Colonic mucosa (tissue), 4 donors: ENCODE measurements around the gene ZNF865. TPM values are rescaled to one million over a fixed set of nuclear protein-coding genes. Genes with fewer than 3 reads are reported as not detected.

Experiments
- DNase-seq: peaks from one replicate; pipeline ENCODE4 v3.0.0-alpha.2; 2020
- H3K27ac ChIP-seq: fragments of 200-600 bp; one replicate; pipeline ENCODE4 v1.8.0; 2021
- H3K27me3 ChIP-seq: fragments of 200-600 bp; one replicate; pipeline ENCODE4 v1.8.0; 2021
- H3K36me3 ChIP-seq: fragments of 200-600 bp; one replicate; pipeline ENCODE4 v1.8.0; 2021
- H3K4me1 ChIP-seq: fragments of 200-600 bp; one replicate; pipeline ENCODE4 v1.8.0; 2021; ENCODE audit warnings: mild to moderate bottlenecking
- H3K4me3 ChIP-seq: fragments of 200-600 bp; one replicate; pipeline ENCODE4 v1.8.0; 2021
- H3K9ac ChIP-seq, 2 donors: one replicate each; pipeline ENCODE4 v1.7.0; 2013; ENCODE audit warnings: control low read depth in 2 of 2, low read depth in 2 of 2, low read length in 2 of 2
- H3K9me3 ChIP-seq: fragments of 200-600 bp; one replicate; pipeline ENCODE4 v1.8.0; 2021
- intact Hi-C: fragments of 100-400 bp; cut with DNase I; formaldehyde crosslinking; loops from one replicate; pipeline ENCODE4 v1.14.1; 2022
- total RNA-seq, 2 donors: library from RNA; stranded (reverse); fragmentation: NEBNext Ultra II Directional in 1 of 2; extraction: Animal tissue kit (Norgen Biotek cat#: 25700) in 1 of 2; gene quantifications; one replicate each; pipeline ENCODE4 v1.2.1, GENCODE V29; 2021
- TF ChIP-seq, protein P1 (sequence below): fragments of 200-600 bp; IDR thresholded peaks from one replicate; pipeline ENCODE4 v1.8.0; 2022; ENCODE audit warnings: antibody characterized with exemption, mild to moderate bottlenecking
- donor health status: healthy.
- donor health status: DM: no; HTN: no; CAD: no.
- donor health status: DM: no; HTN: no; CAD: no.

ZNF865 gene
- total RNA-seq, 2 donors from 2014 or later, result 12.9 to 13.1 TPM

DNA sequence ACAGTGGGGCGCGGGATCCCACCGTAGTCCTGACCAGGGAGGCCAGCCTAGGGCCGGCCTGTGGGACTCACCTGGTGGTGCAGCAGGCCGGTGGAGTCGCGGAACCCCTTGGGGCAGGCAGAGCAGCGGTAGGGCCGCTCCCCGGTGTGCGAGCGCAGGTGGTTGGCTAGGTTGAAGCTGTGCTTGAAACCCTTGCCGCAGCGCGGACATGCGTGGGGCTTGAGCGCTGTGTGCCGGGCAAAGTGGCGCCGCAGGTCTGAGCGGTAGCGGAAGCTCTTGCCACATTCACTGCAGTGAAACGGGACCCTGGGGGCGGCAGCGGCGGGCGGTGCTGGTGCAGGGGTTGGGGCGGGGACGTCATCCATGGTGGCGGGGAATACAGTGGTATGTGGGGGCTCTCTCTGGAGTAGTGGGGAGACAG is 7.9 kb upstream of the ZNF865 start:
- Histone ChIP-seq H3K27me3 (no peaks in the 10 kb centered on the region), H3K9me3 (no peaks in the 10 kb centered on the region), H3K4me3 (no peak overlapping the region), H3K36me3 (no peaks in the 10 kb centered on the region), H3K9ac (no peak overlapping the region), H3K27ac (no peak overlapping the region), H3K4me1 (no peaks in the 10 kb centered on the region)
- intact Hi-C loops, result no loop called here
- TF ChIP-seq, protein P1, sequence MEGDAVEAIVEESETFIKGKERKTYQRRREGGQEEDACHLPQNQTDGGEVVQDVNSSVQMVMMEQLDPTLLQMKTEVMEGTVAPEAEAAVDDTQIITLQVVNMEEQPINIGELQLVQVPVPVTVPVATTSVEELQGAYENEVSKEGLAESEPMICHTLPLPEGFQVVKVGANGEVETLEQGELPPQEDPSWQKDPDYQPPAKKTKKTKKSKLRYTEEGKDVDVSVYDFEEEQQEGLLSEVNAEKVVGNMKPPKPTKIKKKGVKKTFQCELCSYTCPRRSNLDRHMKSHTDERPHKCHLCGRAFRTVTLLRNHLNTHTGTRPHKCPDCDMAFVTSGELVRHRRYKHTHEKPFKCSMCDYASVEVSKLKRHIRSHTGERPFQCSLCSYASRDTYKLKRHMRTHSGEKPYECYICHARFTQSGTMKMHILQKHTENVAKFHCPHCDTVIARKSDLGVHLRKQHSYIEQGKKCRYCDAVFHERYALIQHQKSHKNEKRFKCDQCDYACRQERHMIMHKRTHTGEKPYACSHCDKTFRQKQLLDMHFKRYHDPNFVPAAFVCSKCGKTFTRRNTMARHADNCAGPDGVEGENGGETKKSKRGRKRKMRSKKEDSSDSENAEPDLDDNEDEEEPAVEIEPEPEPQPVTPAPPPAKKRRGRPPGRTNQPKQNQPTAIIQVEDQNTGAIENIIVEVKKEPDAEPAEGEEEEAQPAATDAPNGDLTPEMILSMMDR, result no peak
- no peak for DNase-seq

- Histone ChIP-seq H3K9ac (no peak overlapping the region), H3K27me3 (no peaks in the 10 kb centered on the region), H3K9me3 (no peaks in the 10 kb centered on the region), H3K4me1 (no peaks in the 10 kb centered on the region), H3K36me3 (no peaks in the 10 kb centered on the region), H3K27ac (no peak overlapping the region), H3K4me3 (no peak overlapping the region)
- no peak for DNase-seq
- intact Hi-C loops, result no loop called here
- TF ChIP-seq, protein P1, result no peak
These were observed 7.4 kb upstream of the ZNF865 start for GRCh38 chr19:55598034-55598433.

DNA sequence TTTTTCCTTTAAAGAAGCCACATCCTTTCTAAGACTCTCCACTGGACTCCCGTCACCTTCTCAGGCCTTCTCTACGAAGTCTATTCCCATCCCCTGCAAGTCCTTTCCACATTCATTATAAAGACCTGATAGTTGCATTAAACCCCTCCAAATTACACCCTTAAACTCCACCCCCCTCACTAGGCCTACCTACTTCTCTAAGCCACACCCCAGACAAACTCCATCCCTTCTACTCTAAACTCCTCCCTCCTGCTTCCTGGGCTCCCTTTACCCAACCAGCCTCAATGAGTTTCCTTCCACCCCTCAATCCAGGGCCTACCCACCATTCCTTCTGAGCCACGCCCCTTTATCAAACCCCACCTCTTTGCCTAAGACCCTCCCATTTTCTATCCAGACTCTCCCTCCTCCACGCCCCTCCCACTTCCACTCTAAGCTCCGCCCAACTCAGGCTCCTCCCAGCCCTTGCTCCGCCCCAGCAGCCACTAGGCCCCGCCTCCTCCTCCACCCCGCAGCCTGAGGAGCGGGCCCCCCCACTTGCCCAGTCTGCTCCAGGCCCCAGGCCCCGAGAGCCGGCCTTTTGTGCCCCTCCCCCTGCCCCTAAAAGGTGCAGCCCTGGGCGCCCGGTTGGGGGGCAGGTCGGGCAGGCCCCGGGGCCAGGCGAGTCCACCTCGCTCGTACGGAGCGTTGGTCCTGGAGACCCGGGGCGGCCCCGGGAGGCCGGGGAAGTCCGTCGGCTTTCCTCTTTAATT is 6.6 kb upstream of the ZNF865 start:
- TF ChIP-seq, protein P1, result no peak
- Histone ChIP-seq H3K27me3 (no peaks in the 10 kb centered on the region), H3K9ac (peak overlapping the region; percentile 78 to 80), H3K9me3 (no peaks in the 10 kb centered on the region), H3K4me1 (no peaks in the 10 kb centered on the region), H3K4me3 (peak overlapping the region; percentile 61), H3K27ac (peak overlapping the region; percentile 96), H3K36me3 (no peaks in the 10 kb centered on the region)
- DNase-seq, result peak; percentile 96
- intact Hi-C loops, result no loop called here

DNA sequence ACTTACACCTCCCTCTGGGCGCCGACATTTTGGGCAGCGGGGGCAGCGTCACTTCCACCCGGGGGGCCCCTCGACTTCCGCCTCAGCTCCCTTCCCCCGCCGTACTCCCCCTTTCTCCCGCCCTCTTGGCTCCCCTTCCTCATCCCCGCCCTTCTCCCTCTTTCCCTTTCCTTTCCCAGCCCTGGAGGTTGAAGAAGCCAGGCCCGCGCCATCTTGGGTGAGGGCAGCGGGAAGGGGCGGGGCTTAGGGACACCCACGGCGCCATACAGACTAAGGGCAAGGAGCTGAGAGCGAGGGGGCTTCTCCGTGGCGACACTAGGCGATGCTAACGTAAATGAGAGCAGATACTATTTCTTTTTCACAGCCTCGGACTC is 6.0 kb upstream of the ZNF865 start, which contains the start of gene FIZ1:
TSS of gene FIZ1 (minus strand) at position 50 of the 374 bp plus-strand sequence. CDS start 1,652 bp downstream, outside the sequence.
- H3K27ac ChIP-seq, result peak within 1 kb of the TSS; percentile 96
- no peaks in the 10 kb centered on the region for H3K9me3 ChIP-seq
- intact Hi-C loops, result no loop called here
- TF ChIP-seq, protein P1, result no peak
- peak; percentile 98 for DNase-seq
- H3K4me1 ChIP-seq, result no peaks in the 10 kb centered on the region
- H3K4me3 ChIP-seq, result peak within 1 kb of the TSS; percentile 61
- H3K27me3 ChIP-seq, result no peaks in the 10 kb centered on the region
- no peaks in the 10 kb centered on the region for H3K36me3 ChIP-seq
- H3K9ac ChIP-seq, result peak within 1 kb of the TSS; percentile 80 to 84

DNA sequence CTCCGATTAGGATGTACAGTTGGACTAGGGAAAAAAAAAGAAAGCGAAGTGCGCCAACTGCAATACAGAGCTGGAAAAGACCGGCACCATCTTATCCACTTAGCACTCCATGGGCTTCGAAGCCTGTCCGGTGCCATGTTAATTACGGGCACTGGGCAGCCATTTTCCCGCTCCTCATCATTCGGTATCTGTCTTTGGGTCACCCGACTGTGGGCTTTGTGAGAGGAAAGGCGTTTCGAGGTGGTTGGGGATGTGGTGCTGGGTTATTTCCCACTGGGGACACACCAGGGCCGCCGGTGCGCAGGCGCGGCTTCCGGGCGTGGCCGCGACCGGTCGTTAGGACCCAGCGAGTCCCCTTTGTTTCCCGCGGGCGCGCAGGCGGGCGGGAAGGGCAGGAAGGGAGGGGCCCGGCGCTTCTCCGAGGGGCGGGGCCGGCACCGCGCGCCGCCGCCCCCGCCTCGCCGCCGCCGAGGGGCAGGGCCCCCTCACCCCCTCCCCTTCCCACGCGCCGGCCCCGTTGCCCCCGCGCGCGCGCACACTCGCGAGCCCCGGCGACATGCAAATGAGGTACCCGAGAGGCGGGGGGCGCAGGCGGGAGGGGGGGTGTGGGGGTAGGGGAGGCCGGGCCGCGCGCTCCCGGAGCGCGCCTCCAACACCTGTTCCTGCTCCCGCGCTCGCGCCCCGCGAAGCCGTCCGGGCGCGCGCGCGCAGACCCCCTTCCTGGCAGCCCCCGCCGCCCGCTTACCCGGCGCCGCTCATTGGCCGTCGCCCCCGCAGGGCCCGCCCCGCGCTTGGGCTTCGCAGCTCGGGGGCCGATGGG is 5.4 kb upstream of the ZNF865 start, which contains the start of gene ZNF524:
TSS of gene ZNF524 (plus strand) at position 447 of the 820 bp plus-strand sequence. CDS start 1,825 bp downstream, outside the sequence.
- TF ChIP-seq, protein P1, result no peak
- H3K9ac ChIP-seq, result peak within 1 kb of the TSS; percentile 80 to 84
- no peaks in the 10 kb centered on the region for H3K36me3 ChIP-seq
- intact Hi-C loops, result no loop called here
- no peaks in the 10 kb centered on the region for H3K27me3 ChIP-seq
- H3K4me3 ChIP-seq, result peak within 1 kb of the TSS; percentile 61
- H3K4me1 ChIP-seq, result no peaks in the 10 kb centered on the region
- peak; percentile 83 for DNase-seq
- peak within 1 kb of the TSS; percentile 96 for H3K27ac ChIP-seq
- no peaks in the 10 kb centered on the region for H3K9me3 ChIP-seq
